Activated T-cell treated with anti-CD3 and anti-CD28 coated beads for 48 hours (primary cell): ENCODE data around the gene SLC25A28.
A peak's percentile ranks its signal among the peaks of the same experiment; 100 is the strongest.
"Not testable (repeated sequence)": the region's sequence is repeated elsewhere in the genome, so short reads cannot be mapped to it uniquely, and the experiment has no call there.

Experiments used
- DNase-seq: peaks from one replicate; pipeline ENCODE4 v3.0.0-alpha.2; 2020; ENCODE audit warnings: low read depth

SLC25A28 gene

GRCh38 chr10:99628923-99629624, 8.8 kb upstream of the SLC25A28 start:
- no peak for DNase-seq

GRCh38 chr10:99625124-99625523, 4.9 kb upstream of the SLC25A28 start:
- DNase-seq, result not testable (repeated sequence)

GRCh38 chr10:99623919-99624318, 3.7 kb upstream of the SLC25A28 start:
- DNase-seq, result no peak

DNA sequence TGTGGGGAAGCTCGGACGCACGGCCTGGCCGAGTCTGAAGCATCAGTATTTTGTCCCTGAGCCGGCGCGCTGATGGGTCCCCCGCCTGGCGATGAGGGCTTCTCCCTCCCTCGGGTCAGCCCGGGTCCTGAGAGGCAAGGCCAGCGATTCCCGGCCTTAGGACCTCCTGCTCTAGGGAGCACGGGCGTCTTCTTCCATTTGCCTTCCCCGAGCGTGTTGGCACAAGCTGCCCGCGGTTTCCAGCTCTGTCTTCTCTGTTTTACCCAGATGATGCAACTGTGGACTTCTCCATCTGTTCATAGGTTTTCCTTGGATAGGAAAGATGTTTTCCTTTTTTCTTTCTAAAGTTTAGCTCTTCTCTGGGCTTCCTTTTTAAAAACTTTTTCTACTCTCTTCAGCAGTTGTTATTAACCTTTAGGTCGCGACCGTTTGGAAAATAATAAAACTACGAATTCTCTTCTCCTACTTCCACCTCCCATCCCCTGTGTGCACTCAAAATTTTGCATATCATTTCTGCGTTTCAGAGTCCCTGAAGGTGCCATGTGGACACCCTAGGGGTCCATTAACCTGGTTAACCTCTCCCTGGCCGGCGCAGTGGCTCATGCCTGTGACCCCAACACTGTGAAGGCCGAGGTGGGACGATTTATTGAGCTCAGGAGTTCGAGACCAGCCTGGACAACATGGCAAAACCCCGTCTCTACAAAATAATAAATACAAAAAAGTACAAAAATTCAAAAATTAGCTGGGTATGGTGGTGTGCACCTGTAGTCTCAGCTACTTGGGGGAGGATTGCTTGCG, 1.4 kb upstream of the SLC25A28 start:
- DNase-seq, result no peak

DNA sequence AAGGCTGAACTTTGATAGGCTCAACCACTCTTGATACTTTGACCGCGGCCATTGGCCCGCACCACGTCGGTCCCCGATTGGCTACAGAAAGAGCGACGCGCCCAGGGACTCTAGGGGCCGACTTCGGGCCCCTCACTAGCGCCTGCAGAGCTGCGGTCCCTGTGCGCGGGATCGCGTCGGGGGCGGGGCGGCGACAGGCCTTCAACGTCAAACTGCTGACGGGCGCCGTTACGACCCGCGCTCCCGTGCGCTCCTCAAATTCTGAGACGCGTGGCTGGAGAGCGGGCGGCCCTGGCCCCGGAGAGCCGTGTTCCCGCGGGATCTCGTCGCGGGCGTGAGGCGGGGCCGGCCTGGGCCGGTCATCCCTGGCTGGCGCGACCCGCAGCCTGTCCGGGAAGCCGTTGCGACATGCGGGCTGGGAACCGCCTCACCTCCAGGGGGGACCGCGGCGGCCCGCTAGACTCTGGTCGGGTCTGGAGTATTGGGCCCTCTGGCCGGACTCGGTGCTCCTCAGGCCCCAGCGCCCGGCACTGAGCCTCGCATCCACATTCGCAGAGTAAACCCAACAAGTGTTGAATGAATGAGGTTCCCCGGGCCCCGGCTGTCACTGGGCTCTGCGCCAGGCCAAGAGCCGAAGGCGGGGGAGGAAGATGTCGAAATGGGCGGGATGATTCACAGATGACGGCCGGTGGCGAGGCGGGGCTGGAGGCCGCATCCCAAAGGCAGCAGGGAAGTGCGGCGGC, 643 bp upstream of the SLC25A28 start:
- DNase-seq, result peak; percentile 87

GRCh38 chr10:99619090-99619800, 994 bp downstream of the SLC25A28 start:
- no peak for DNase-seq

- DNase-seq, result no peak
Observed at GRCh38 chr10:99617696-99618095, 2.5 kb downstream of the SLC25A28 start.

DNA sequence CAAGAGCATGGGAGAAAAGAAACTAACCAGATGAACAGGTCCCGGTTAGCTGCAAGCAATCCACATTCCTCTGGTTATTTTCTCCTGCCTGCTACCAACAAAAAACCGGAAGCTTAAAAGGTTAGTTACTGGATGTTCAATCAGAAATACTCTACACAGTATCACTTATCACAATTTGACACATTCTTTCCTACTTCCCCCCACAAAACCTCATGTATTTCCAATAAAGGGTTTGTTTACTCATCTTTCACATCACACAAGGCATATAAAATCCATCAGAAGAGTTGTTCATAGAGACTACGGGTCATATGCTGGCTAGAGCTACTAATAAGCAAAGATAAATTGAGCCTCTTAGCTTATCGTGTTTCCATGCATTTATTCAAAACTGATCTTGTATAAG, 4.8 kb downstream of the SLC25A28 start:
- no peak for DNase-seq

DNA sequence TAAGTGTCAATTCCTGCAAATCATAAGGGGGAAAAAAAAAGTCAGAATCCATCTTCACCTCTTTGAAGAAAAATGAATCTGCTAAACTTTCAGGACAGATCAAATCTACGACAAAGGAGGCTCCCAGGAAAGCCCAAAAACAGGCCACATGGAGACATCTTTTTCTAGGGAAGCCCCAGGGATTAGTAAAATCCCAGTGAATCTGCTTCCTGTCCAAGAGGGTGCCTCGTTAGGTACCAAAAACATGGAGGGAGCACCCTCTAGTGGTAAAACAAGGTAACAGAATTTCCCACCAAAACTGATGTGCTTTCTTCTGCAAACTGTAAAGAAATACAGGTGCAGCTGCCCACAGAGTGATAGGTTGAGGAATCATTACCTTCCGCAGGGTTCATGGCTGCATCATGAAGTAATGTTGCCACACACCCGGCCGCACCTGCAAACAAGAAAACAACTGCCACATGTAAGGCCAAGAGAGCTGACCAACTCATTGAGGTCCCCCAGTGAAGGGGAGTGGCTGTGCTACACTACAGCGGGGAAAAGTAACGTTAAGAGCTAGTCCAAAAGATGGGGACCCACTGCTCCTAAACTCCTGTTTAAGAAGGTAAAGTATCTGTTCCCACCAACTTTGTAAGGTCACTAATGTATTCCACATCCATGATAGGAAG, 7.9 kb downstream of the SLC25A28 start:
- DNase-seq, result no peak

DNA sequence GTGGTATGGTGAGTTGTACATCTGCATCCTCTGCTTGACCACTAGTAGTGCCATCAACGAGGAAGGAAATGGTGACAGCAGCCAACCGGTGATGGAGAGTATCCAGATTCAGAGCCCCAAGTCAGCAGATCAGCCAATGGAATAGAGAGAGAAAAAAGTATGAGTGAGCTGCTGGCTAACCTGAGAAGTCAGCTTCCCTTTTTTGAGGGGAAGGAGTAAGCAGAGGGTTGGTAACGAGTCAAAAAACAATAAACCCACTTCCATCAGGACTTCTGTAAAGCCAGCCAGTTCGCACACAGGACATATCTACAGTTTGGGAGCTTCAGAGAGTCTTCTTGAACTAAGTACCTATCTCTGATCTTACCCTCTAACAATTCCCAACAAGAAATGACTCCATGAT, 8.9 kb downstream of the SLC25A28 start:
- no peak for DNase-seq

- DNase-seq, result no peak
Observed at GRCh38 chr10:99610221-99610620, 10.0 kb downstream of the SLC25A28 start.

DNA sequence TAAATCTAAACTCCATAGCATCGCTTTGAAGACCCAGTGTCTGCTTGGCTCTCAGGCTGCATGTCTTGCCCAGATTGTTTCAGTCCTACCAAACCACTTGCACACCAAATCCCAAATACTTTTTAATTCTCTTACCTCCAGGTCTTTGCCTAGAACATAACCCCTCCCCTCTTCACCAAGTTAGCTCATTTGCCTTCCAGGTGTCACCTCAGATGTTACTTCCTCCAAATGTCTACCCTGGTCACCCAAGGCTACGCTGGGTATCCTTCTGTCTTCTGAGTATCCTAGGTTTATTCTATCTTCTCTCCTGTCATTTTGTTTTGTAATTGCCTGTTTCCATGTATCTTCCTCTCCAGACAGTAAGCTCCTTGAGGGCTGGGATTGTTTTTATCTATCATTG, 11.1 kb downstream of the SLC25A28 start:
- no peak for DNase-seq

DNA sequence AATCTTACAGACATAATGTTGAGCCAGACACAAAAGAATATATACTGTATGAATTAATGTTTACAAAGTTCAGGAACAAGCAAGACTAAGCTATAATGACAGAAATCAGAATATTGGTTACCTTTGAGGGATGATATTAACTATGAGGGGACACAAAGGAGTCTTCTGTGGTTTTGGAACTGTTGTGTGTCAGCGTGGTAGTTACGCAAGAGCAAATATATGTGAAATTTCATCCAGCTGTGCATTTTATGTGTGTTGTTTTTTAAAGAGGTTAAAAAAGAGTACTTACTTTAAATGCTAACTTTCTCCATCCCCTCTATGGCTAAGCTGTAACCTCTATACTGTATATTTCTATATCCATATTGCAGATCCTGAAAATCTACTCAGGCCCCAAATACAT, 14.9 kb downstream of the SLC25A28 start:
- DNase-seq, result no peak

DNA sequence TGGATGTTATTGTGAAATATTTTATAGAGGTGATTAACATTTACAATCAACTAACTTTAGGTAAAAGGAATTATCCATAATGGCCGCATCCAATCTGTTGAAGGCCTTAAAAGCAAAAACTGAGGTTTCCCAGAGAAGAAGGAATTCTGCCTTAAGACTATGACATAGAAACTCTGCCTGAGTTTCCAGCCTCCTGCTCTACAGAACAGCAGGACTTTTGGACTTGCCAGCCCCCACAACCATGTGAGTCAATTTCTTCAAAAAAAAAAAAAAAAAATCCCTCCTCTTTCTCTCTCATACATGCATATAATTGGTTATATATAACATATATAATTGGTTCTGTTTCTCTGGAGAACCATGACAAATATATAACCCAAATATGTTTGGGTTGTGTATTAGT, 15.4 kb downstream of the SLC25A28 start:
- DNase-seq, result no peak

DNA sequence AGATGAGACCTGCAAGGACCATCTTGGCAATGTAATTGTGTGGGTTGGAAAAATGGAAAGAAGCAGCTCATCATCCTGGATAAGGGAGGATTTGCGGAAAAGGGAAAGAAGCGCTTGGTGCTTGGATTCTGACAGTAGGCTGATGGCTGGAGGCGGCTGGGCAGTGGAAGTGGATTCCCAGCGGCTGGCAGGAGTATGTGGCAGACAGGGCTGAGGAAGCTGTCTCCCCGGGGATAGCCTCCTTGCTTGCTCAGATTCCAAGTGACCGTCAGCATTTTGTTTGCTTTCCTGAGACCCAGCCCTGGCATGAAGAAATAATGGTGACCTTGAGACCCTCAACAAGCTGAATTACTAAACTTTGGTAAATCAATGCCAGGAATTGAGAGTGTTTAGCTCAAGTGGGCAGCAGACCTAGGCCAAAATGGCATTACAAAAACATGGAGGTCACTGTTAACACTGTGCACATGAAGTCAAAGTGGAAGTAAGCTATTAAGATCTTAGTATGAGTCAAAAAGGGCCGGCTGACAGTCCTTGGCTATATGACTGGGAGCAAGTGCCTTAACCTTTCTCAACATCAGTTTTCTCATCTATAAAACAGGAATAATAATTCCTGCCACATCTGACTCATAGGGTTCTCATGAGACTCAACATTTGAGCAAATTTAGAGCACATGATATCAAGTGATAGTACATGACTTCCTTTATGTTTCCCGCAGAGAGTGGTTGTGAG, 21.3 kb downstream of the SLC25A28 start:
- no peak for DNase-seq

DNA sequence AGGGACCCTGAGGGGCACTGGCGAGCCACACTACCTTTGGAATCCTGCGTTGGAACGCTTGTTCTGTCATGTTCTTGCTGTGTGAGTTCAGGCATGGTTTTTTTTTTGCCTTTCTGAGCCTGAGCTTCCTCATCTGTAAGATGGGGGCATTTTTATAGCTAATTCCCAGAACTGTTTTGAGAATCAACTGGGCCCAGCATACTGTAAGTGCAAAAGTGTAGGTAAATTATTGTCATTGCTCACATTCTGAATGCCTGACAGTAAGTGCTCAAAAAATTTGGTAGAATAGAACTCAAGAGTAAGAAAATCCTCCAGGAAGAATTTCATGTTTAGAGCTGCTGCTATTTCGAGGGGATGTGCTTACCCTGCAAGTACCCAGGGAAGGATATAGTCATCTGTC, 22.2 kb downstream of the SLC25A28 start:
- DNase-seq, result no peak

DNA sequence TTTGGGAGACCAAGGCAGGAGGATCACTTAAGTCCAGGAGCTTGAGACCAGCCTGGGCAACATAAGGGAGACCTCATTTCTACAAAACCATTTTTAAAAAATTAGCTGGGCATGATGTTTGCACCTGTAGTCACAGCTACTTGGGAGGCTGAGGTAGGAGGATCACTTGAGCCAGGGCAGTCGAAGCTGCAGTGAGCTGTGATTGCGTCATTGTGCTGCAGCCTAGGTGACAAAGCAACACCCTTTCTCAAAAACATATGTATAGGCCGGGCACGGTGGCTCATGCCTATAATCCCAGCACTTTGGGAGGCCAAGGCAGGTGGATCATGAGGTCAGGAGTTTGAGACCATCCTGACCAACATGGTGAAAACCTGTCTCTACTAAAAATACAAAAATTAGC, 23.5 kb downstream of the SLC25A28 start:
- not testable (repeated sequence) for DNase-seq

GRCh38 chr10:99595770-99596465, 24.3 kb downstream of the SLC25A28 start:
- DNase-seq, result no peak

DNA sequence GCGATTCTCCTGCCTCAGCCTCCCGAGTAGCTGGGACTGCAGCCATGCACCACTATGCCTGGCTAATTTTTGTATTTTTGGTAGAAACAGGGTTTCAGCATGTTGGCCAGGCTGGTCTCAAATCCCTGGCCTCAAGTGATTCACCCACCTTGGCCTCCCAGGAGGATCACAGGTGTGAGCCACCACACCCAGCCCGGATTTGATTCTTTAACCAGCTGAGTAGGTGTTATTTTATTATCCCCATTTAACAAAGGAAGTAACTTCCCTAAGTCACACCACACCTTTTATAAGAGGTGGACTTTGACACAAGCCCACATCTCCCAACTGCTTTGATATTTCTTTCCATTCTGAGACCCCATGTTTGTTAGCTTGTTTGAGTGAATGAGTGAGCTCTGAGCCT, 25.0 kb downstream of the SLC25A28 start:
- DNase-seq, result no peak

DNA sequence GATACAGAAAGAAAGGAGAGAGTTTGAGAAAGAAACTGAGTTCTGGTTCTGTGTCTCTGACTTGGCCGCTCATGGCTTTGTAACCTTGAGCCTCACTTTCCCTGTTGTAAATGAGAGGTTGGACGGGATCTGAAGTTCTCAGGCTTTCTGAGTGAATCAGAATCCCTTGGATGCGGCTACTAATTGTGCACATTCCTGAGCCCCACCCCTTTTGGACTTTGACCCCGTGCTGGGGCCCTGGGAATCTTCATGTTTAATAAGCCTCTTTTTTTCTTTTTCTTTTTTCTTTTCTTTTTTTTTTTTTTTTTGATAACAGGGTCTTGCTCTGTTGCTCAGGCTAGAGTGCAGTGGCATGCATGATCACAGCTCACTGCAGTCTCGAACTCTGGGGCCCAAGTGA, 26.9 kb downstream of the SLC25A28 start:
- DNase-seq, result no peak
